Keratinocyte (primary cell): ENCODE measurements around the gene BCAS1.

Experiments used
- EZH2 ChIP-seq: IDR thresholded peaks from one replicate; pipeline ENCODE4 v1.6.1; 2012; ENCODE audit warnings: inconsistent platforms, mild to moderate bottlenecking, low read length, moderate library complexity
- TF ChIP-seq, protein P1 (sequence below), 3 experiments: IDR thresholded peaks in 1 of 3; conservative IDR thresholded peaks in 1 of 3; optimal IDR thresholded peaks in 1 of 3; 2 replicates in 2 of 3; 3 replicates in 1 of 3; pipeline versions ENCODE3 to v1.5.1; 2011; ENCODE audit warnings: low read length in 3 of 3, mild to moderate bottlenecking in 3 of 3, moderate library complexity in 2 of 3, control low read depth in 1 of 3, inconsistent platforms in 1 of 3; ENCODE audit not compliant: insufficient read depth in 2 of 3; ENCODE audit errors: extremely low read depth in 1 of 3

DNA sequence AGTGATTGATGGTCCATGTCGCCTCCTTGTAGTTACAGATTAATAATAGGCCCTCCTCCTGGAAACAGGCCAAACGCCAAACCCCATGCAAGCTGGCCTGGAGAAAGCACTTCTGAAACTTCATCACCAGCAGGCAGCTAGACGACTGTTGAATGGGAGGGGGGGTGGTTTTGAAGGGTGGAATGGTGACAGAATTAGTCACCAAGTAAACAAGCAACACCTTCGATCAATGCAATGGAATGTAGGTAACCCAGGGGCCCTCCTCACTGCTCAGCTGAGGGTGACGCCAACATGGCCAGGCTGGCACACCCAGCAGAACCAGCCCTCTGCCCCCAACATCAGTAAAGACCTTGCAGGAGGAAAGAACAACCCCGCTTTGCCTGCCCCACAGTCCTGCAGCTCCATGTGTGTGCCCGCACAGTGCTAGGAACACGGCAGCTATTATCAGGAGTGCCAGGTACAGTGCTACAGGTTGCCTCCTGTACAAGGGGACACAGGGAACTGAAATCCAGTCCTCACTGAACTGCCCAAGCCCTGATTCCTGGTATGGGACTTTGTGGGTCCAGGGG is 2.7 kb downstream of the BCAS1 start:
- TF ChIP-seq, protein P1, sequence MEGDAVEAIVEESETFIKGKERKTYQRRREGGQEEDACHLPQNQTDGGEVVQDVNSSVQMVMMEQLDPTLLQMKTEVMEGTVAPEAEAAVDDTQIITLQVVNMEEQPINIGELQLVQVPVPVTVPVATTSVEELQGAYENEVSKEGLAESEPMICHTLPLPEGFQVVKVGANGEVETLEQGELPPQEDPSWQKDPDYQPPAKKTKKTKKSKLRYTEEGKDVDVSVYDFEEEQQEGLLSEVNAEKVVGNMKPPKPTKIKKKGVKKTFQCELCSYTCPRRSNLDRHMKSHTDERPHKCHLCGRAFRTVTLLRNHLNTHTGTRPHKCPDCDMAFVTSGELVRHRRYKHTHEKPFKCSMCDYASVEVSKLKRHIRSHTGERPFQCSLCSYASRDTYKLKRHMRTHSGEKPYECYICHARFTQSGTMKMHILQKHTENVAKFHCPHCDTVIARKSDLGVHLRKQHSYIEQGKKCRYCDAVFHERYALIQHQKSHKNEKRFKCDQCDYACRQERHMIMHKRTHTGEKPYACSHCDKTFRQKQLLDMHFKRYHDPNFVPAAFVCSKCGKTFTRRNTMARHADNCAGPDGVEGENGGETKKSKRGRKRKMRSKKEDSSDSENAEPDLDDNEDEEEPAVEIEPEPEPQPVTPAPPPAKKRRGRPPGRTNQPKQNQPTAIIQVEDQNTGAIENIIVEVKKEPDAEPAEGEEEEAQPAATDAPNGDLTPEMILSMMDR (optimal IDR thresholded peaks at IDR 0.05 in 1 of 3, IDR thresholded peaks at IDR 0.05 in 1 of 3, conservative IDR thresholded peaks at IDR 0.05 in 1 of 3; ENCODE audit: extremely low read depth in 1 of 3, insufficient read depth in 2 of 3, low read length in 3 of 3): no peak
- TF ChIP-seq EZH2: no peak
